Measurements from ENCODE around the gene PAF1.
A peak's percentile ranks its signal among the peaks of the same experiment; 100 is the strongest.

PAF1 gene

DNA sequence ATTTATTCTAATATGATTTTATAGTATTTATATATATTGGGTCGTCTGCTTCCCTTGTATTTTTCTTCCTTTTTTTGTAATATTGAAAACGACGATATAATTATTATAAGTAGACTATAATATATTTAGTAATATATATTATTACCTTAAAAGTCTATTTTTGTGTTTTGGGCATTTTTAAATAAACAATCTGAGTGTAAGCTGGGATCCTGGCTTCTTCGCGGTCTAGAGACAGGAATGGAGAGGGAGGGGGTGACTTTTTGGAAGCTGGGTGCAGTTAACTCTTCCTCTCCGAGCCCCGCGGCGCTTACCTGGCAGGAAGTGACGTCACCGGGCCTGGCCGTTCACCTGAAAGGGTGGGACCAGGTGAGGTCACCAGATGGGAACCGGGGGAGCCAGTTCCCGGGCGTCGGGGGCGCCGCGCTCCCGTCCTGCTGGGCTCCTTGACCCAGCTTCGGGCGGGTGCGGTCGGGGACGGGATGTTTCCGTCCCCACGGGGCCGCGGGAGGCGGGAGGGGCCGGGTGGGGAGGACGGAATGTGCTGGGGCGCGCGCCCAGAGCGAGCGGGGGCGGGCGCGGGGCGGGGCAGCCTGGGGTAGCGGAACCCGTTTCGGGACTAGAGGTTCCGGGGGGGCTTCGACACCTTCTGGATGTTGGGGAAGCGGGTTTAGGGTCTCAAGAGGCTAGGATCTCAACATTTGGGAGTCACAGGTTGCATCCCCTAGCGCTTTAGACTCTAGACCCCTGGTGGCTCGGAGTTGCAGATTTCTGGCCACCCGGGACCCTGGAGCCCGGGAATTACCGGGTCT lies 18.5 kb upstream of the PAF1 start:
- peak; percentile 72 for DNase-seq (ENCODE audit: low spot score)
- TF ChIP-seq CTCF (IDR thresholded peaks at IDR 0.05; ENCODE audit: extremely low read depth, insufficient read depth, missing control alignments), result no peak
- in situ Hi-C loops (cut with MboI; ENCODE audit: low pct_unique_long_range_greater_than_20kb, low sequenced_read_pairs, unreplicated experiment), result no loop called here

GRCh38 chr19:39408392-39409207 lies 17.7 kb upstream of the PAF1 start:
- no peak for DNase-seq (ENCODE audit: low spot score)
- no peak for TF ChIP-seq CTCF (IDR thresholded peaks at IDR 0.05; ENCODE audit: extremely low read depth, insufficient read depth, missing control alignments)
- in situ Hi-C loops (cut with MboI; ENCODE audit: low pct_unique_long_range_greater_than_20kb, low sequenced_read_pairs, unreplicated experiment), result no loop called here

DNA sequence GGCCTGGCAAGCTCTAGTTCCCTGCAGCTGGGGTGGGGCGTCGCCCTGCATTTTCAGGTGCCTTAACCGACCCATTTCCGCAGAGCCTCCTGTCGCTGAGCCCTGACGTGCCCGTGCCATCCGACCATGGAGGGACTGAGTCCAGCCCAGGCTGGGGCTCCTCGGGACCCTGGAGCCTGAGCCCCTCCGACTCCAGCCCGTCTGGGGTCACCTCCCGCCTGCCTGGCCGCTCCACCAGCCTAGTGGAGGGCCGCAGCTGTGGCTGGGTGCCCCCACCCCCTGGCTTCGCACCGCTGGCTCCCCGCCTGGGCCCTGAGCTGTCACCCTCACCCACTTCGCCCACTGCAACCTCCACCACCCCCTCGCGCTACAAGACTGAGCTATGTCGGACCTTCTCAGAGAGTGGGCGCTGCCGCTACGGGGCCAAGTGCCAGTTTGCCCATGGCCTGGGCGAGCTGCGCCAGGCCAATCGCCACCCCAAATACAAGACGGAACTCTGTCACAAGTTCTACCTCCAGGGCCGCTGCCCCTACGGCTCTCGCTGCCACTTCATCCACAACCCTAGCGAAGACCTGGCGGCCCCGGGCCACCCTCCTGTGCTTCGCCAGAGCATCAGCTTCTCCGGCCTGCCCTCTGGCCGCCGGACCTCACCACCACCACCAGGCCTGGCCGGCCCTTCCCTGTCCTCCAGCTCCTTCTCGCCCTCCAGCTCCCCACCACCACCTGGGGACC lies 16.9 kb upstream of the PAF1 start:
- no peak for DNase-seq (ENCODE audit: low spot score)
- in situ Hi-C loops (cut with MboI; ENCODE audit: low pct_unique_long_range_greater_than_20kb, low sequenced_read_pairs, unreplicated experiment), result no loop called here
- no peak for TF ChIP-seq CTCF (IDR thresholded peaks at IDR 0.05; ENCODE audit: extremely low read depth, insufficient read depth, missing control alignments)

GRCh38 chr19:39407410-39407659 lies 16.4 kb upstream of the PAF1 start:
- DNase-seq (ENCODE audit: low spot score), result no peak
- TF ChIP-seq CTCF (IDR thresholded peaks at IDR 0.05; ENCODE audit: extremely low read depth, insufficient read depth, missing control alignments), result no peak
- in situ Hi-C loops (cut with MboI; ENCODE audit: low pct_unique_long_range_greater_than_20kb, low sequenced_read_pairs, unreplicated experiment), result no loop called here

- peak; percentile 11 for TF ChIP-seq CTCF (IDR thresholded peaks at IDR 0.05; ENCODE audit: extremely low read depth, insufficient read depth, missing control alignments)
- in situ Hi-C loops (cut with MboI; ENCODE audit: low pct_unique_long_range_greater_than_20kb, low sequenced_read_pairs, unreplicated experiment), result no loop called here
- DNase-seq (ENCODE audit: low spot score), result peak; percentile 90
These were observed 15.9 kb upstream of the PAF1 start, which contains the start of gene ZFP36 for GRCh38 chr19:39406656-39407409. Gene ZFP36 (plus strand): TSS chr19:39406847. CDS start chr19:39406905, 58 bp downstream.

Measured in GM13977 (cell line).